VCaP (cell line): ENCODE measurements around the gene PNMA8A.
"Not testable (repeated sequence)": the region's sequence is repeated elsewhere in the genome, so short reads cannot be mapped to it uniquely, and the experiment has no call there.

Experiments used
- H3K27ac ChIP-seq: fragments of 450-650 bp; 2 replicates; pipeline ENCODE4 v1.5.1; 2017
- TF ChIP-seq, protein P1 (sequence below): fragments of 450-650 bp; conservative IDR thresholded peaks from 2 replicates; pipeline ENCODE4 v1.5.1; 2017; ENCODE audit warnings: mild to moderate bottlenecking, moderate library complexity

Gene PNMA8A

DNA sequence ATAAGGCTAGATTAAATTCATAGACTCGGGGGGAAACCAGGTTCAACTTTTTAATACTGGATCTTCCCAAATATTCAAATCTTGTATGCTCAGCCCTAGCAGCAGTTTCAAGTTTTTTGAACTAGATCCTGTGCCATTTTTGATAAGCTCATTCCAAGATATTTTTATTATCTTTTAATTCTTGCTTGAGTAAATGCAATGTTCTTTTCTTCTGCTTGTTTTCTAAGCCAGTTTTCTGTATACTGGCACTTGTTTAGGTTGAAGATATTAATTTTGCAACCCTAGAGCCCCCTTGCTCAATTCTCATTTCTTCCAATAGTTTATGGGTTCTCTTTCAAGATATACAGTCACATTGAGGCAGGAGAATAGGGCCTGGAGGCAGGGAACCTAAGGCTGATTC is 29.5 kb downstream of the PNMA8A start:
- H3K27ac ChIP-seq, result peak overlapping the region; percentile 75
- TF ChIP-seq, protein P1, sequence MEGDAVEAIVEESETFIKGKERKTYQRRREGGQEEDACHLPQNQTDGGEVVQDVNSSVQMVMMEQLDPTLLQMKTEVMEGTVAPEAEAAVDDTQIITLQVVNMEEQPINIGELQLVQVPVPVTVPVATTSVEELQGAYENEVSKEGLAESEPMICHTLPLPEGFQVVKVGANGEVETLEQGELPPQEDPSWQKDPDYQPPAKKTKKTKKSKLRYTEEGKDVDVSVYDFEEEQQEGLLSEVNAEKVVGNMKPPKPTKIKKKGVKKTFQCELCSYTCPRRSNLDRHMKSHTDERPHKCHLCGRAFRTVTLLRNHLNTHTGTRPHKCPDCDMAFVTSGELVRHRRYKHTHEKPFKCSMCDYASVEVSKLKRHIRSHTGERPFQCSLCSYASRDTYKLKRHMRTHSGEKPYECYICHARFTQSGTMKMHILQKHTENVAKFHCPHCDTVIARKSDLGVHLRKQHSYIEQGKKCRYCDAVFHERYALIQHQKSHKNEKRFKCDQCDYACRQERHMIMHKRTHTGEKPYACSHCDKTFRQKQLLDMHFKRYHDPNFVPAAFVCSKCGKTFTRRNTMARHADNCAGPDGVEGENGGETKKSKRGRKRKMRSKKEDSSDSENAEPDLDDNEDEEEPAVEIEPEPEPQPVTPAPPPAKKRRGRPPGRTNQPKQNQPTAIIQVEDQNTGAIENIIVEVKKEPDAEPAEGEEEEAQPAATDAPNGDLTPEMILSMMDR, result no peak

DNA sequence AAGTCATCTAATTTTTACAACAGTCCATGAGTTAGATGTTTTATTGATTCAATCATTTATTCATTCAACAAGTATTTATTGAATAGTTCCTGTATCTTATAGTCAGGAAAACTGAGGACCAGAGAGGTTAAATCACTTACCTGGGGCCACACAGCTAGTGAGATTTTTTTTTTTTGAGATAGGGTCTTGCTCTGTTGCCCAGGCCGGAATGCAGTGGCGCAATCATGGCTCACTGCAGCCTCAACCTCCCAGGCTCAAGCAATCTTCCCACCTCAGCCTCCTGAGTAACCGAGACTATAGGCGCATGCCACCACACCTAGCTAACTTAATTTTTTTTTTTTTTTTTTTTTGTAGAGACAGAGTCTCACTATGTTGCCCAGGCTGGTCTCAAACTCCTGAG is 35.7 kb downstream of the PNMA8A start:
- H3K27ac ChIP-seq, result not testable (repeated sequence)

DNA sequence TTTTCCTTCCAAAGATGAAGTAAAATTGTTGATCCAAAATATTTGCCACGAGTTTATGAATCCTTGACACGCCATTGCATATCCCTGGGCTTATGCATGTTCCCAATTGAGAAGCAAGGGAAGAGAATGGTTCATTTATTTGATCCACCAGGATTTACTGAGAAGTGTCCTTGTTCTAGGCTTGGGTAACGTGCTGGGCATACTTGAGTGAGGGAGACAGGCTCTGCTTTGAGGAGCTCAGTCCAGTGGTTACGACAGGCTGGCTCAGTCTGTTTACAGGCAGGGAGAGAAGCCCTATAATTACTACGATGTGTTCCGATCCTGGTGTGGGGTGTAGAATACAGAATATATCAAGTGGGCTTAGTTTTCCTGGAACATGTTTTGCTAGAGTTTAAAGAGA is 36.4 kb downstream of the PNMA8A start:
- TF ChIP-seq, protein P1, result no peak
- no peak overlapping the region for H3K27ac ChIP-seq

DNA sequence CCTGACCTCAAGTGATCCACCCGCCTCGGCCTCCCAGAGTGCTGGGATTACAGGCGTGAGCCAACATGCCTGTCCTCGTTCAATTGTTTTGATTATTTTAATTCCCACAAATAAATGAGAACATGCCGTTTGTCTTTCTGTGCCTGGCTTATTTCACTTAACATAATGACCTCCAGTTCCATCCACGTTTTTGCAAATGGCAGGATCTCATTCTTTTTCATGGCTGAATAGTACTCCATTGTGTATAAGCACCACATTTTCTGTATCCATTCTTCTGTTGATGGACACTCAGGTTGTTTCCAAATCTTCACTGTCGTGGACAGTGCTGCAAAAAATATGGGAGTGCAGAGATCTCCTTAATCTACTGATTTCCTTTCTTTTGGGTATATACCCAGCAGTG is 37.9 kb downstream of the PNMA8A start:
- not testable (repeated sequence) for H3K27ac ChIP-seq

DNA sequence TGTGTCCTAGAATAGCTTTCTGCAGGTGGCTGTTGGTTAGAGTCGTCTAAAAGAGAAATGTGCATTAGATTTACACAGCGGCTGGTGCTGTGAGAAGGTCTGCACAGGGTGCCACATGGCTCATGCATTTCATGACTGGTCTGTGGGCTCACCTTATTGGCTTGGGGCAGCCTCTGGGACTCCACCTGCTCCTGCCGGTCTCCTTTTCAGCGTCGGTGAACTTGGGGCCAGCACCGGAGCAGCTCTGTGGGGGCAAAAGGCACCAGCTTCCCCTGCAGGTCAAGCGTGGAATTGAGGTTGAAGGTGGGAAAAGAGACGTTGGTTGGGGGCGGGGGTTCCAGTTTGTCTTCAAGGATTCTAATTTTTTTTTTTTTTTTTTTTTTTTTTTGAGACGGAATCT is 39.5 kb downstream of the PNMA8A start:
- TF ChIP-seq, protein P1, result no peak
- no peak overlapping the region for H3K27ac ChIP-seq

DNA sequence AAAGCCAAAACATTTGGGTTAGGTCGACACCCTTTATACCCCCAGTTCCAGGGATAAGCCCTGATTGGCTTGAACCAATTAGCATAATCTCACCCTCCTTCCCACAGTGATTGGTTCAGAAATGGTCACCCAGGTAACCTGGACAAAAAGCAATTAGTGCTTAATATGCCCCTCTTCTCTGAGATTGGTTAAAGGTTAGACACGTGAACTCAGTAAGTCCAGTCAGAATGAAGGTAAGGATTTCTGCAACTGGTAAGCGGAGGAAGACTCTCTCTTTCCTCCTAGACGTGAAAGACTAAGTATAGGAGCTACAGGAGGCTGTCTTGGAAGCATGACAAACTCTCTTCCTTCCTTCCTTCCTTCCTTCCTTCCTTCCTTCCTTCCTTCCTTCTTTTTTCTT is 41.4 kb downstream of the PNMA8A start:
- no peak overlapping the region for H3K27ac ChIP-seq
- TF ChIP-seq, protein P1, result no peak

DNA sequence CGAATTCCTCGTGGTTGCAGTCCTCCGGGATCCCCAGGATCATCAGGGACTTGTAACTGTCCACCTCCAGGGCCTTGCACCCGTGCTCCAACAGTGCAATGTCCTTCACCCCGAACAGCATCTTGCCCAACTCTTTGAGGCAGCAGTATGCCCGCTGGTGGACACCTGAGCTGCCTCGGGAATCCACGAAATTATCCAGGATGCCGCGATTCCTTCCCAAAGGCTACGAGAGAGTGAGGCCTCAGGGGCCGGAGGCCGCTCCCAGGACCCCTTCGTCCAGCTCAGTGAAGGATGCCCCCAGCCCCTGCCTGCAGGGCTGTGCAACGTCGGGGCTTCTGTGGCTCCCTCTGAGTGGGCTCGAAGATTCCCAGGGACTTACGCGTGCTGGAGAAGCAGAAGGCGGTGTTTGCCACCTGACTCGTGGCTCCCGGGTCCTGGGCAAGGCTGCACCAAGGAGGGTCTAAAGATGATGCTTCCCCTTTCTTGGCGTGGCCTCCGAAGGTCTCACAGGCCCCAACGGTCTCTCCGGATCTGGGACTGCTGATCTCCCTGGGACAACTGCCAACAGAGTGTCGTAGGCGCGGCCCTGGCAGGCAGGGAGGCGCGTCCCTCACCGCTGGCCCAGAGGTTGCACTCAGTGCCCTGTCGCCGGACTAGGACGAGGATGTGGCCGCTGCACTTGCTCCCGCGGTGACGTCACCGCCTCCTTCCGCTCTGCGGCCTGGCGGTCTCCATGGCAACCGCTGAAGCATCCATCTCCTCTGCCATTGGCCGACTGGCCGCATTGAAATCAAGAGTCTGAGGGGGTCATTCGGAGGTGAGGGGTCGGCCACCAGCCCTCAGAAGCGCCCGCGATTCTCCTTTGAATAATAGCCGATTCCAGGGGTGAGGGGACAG is 42.9 kb downstream of the PNMA8A start, which contains the start of gene PNMA8C:
Gene PNMA8C (minus strand): TSS at position 698 of the 897 bp plus-strand sequence. CDS start 577 bp downstream, at position 121.
- TF ChIP-seq, protein P1, result no peak

DNA sequence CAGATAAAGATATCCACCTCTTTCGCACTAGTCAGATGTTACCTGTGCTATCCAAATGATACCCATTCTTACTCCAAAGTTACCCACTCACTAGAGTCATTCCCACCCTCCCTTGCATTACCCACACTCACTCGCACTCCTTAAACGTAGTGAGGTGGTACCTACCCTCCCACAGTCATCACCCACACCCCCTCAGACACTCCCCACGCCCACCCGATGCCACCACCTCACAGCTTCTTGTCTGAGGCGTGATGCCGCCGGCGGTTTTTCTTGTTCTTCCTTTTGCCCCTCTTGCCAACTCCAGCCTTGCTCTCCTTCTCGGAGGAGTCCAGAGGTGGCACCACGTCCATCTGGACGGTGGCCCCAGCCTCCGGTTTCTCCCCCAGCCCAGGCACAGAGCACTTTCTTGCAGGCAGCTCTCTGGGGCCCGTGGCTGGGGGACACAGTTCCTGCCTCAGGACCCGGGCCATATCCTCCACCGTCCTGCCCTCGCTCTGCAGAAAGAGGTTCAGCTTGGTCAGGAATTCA is 43.8 kb downstream of the PNMA8A start:
- no peak overlapping the region for H3K27ac ChIP-seq
- TF ChIP-seq, protein P1, result no peak

More for the DNA sequence above, 42.9 kb downstream of the PNMA8A start, which contains the start of gene PNMA8C:
- no peak within 1 kb of the TSS for H3K27ac ChIP-seq
